ENCODE data around the gene NME1. TPM values are rescaled to one million over a fixed set of nuclear protein-coding genes. Genes with fewer than 3 reads are reported as not detected.
A peak's percentile ranks its signal among the peaks of the same experiment; 100 is the strongest.
"Not testable (repeated sequence)": the region's sequence is repeated elsewhere in the genome, so short reads cannot be mapped to it uniquely, and the experiment has no call there.

Gene NME1
- total RNA-seq = 10 to 100 TPM in 3 of 4 donors, 1 to 10 TPM in 1; 8.7 to 50.4 (median 20.2) TPM

- TF ChIP-seq POLR2A (IDR thresholded peaks at IDR 0.05) (peak; percentile 50), CTCF (IDR thresholded peaks at IDR 0.05) (peak; percentile 64 to 82 (median 74)), POLR2AphosphoS5 (IDR thresholded peaks at IDR 0.05) (peak; percentile 61 to 80 (median 70)), EP300 (IDR thresholded peaks at IDR 0.05; ENCODE audit: low read depth) (no peak)
- H3K4me1 ChIP-seq = peaks cover 9 to 24% (median 22%) of the 10 kb centered on the region in 4 donors
- H3K9me3 ChIP-seq = no peaks in the 10 kb centered on the region
- peak; percentile 96 for DNase-seq
- peak within 1 kb of the TSS; percentile 85 to 91 (median 88) for H3K27ac ChIP-seq
- intact Hi-C loops (cut with DNase I; ENCODE audit: low total_unique reads) (loop anchor here (2.0 to 5.0 kb wide), 2 partner anchors 35 to 151 kb away; no protein-coding TSS in a partner anchor), in situ Hi-C loops (cut with MboI; ENCODE audit: low pct_ligation_motif_present in 1 of 4, low pct_unique_long_range_greater_than_20kb in 1 of 4, low sequenced_read_pairs in 3 of 4) (loop anchor here (5.0 to 25.0 kb wide), 3 partner anchors 149 to 291 kb away; partner anchors contain the start of gene TOB1 (in 2 of the 4))
- peak within 1 kb of the TSS; percentile 27 to 63 (median 42) for H3K4me3 ChIP-seq
- no peaks in the 10 kb centered on the region for H3K27me3 ChIP-seq
- 0 to 1% methylated on average over 16 to 60 of the region's 60 CpGs for WGBS, 2 donors (ENCODE audit: low coverage in 1 of 2)
- H3K36me3 ChIP-seq = no peaks in the 10 kb centered on the region
These were observed at the start of gene NME1 for GRCh38 chr17:51153210-51154072. Gene NME1 (plus strand): TSS chr17:51153559. CDS start chr17:51155655, 2,096 bp downstream.

GRCh38 chr17:51107778-51108177 is 45.6 kb upstream of the NME1 start:
- WGBS, 2 donors (ENCODE audit: low coverage in 1 of 2) = 61 to 80% methylated on average over 1 of the region's 1 CpG
- Histone ChIP-seq H3K27ac (no peak overlapping the region), H3K36me3 (no peaks in the 10 kb centered on the region), H3K4me3 (no peak overlapping the region), H3K9me3 (no peaks in the 10 kb centered on the region), H3K4me1 (peaks cover 0 to 27% (median 11%) of the 10 kb centered on the region in 4 donors), H3K27me3 (no peaks in the 10 kb centered on the region)
- no peak for TF ChIP-seq POLR2A (IDR thresholded peaks at IDR 0.05)
- no peak for TF ChIP-seq CTCF (IDR thresholded peaks at IDR 0.05)
- no peak for TF ChIP-seq EP300 (IDR thresholded peaks at IDR 0.05; ENCODE audit: low read depth)
- TF ChIP-seq POLR2AphosphoS5 (IDR thresholded peaks at IDR 0.05) = no peak
- in situ Hi-C loops (cut with MboI; ENCODE audit: low pct_ligation_motif_present in 1 of 4, low pct_unique_long_range_greater_than_20kb in 1 of 4, low sequenced_read_pairs in 3 of 4) = no loop called here
- no peak for DNase-seq
- intact Hi-C loops (cut with DNase I; ENCODE audit: low total_unique reads) = no loop called here

- H3K4me3 ChIP-seq; H3K27me3 ChIP-seq; intact Hi-C loops (cut with DNase I; ENCODE audit: low total_unique reads); H3K9me3 ChIP-seq; H3K36me3 ChIP-seq; in situ Hi-C loops (cut with MboI; ENCODE audit: low pct_ligation_motif_present in 1 of 4, low pct_unique_long_range_greater_than_20kb in 1 of 4, low sequenced_read_pairs in 3 of 4): not testable (repeated sequence)
- Histone ChIP-seq H3K27ac (peak overlapping the region; percentile 8 to 50 (median 26)), H3K4me1 (peaks cover 0 to 22% (median 5%) of the 10 kb centered on the region in 4 donors)
- 83 to 98% methylated on average over 7 to 16 of the region's 16 CpGs for WGBS, 2 donors (ENCODE audit: low coverage in 1 of 2)
- DNase-seq = peak; percentile 33
These were observed 40.8 kb upstream of the NME1 start for GRCh38 chr17:51112303-51113222.

GRCh38 chr17:51115179-51115578 is 38.2 kb upstream of the NME1 start:
- Histone ChIP-seq H3K4me1 (peaks cover 14 to 34% (median 24%) of the 10 kb centered on the region in 4 donors), H3K9me3 (no peaks in the 10 kb centered on the region), H3K27me3 (no peaks in the 10 kb centered on the region), H3K36me3 (no peaks in the 10 kb centered on the region), H3K27ac (no peak overlapping the region), H3K4me3 (no peak overlapping the region)
- in situ Hi-C loops (cut with MboI; ENCODE audit: low pct_ligation_motif_present in 1 of 4, low pct_unique_long_range_greater_than_20kb in 1 of 4, low sequenced_read_pairs in 3 of 4) (no loop called here), intact Hi-C loops (cut with DNase I; ENCODE audit: low total_unique reads) (no loop called here)
- DNase-seq = no peak
- no peak for TF ChIP-seq EP300 (IDR thresholded peaks at IDR 0.05; ENCODE audit: low read depth)
- no peak for TF ChIP-seq CTCF (IDR thresholded peaks at IDR 0.05)
- no peak for TF ChIP-seq POLR2AphosphoS5 (IDR thresholded peaks at IDR 0.05)
- TF ChIP-seq POLR2A (IDR thresholded peaks at IDR 0.05) = no peak
- 75 to 89% methylated on average over 1 to 4 of the region's 4 CpGs for WGBS, 2 donors (ENCODE audit: low coverage in 1 of 2)

Data from transverse colon (tissue), 4 donors.